Measurements from ENCODE around the gene TRAF7. TPM values are rescaled to one million over a fixed set of nuclear protein-coding genes. Genes with fewer than 3 reads are reported as not detected.

TRAF7 gene
- total and polyA plus RNA-seq, 9 donors = 13.3 to 68.0 (median 45.5) TPM

DNA sequence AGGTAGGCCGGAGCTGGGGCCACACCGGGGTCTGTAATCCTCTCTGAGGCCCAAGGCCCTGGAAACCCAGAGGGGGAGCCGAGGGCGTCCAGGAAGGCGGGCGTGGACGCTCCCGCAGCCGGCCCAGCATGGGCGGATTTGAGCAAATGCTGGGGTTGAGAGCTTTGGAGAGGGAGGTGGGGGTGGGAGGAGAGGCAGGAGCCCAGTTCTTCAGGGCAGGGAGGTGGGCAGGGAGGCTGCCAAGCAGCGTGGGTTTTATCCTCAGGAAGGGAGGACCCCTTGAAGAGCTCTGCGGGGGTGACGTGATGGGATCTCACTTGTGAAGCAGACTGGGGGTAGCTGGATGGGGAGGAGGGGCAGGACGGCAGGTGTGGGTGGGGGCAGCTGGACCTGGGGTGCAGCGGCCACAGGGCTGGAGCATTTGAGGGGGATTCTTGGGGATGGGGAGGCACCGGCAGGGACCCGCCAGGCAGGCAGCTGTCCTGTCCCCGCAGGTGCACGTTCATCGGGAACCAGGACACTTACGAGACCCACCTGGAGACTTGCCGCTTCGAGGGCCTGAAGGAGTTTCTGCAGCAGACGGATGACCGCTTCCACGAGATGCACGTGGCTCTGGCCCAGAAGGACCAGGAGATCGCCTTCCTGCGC lies 17.2 kb downstream of the TRAF7 start:
- H3K4me1 ChIP-seq (ENCODE audit: insufficient read depth) = no peaks in the 10 kb centered on the region
- no peaks in the 10 kb centered on the region for H3K27me3 ChIP-seq
- intact Hi-C loops (cut with DNase I) = no loop called here
- 87 to 89% (median 87%) methylated on average over 29 of the region's 29 CpGs for WGBS, 3 donors
- H3K36me3 ChIP-seq = no peaks in the 10 kb centered on the region
- no peak overlapping the region for H3K4me3 ChIP-seq
- DNase-seq = no peak
- H3K9me3 ChIP-seq = no peaks in the 10 kb centered on the region
- H3K27ac ChIP-seq = no peak overlapping the region
- no peak for TF ChIP-seq EP300 (IDR thresholded peaks at IDR 0.05)
- TF ChIP-seq, protein P1, sequence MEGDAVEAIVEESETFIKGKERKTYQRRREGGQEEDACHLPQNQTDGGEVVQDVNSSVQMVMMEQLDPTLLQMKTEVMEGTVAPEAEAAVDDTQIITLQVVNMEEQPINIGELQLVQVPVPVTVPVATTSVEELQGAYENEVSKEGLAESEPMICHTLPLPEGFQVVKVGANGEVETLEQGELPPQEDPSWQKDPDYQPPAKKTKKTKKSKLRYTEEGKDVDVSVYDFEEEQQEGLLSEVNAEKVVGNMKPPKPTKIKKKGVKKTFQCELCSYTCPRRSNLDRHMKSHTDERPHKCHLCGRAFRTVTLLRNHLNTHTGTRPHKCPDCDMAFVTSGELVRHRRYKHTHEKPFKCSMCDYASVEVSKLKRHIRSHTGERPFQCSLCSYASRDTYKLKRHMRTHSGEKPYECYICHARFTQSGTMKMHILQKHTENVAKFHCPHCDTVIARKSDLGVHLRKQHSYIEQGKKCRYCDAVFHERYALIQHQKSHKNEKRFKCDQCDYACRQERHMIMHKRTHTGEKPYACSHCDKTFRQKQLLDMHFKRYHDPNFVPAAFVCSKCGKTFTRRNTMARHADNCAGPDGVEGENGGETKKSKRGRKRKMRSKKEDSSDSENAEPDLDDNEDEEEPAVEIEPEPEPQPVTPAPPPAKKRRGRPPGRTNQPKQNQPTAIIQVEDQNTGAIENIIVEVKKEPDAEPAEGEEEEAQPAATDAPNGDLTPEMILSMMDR (IDR thresholded peaks at IDR 0.05) = no peak
- no peak for TF ChIP-seq POLR2A (IDR thresholded peaks at IDR 0.05)

DNA sequence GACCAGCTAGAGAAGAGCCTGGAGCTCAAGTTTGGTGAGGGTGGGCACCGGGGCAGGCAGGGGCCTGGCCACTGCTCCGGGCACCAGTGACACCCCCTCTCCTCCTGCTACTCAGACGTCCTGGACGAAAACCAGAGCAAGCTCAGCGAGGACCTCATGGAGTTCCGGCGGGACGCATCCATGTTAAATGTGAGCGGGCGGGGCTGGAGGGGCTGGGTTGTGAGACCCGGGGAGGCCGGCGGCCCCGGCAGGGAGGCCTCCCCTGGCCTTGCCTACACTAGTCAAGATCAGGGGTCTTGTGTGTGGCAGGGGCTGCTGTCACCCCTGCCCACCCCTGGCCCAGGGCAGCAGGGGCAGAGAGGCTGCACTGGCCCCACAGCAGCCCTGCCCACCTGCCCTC lies 17.8 kb downstream of the TRAF7 start:
- TF ChIP-seq EP300 (IDR thresholded peaks at IDR 0.05) (no peak), POLR2A (IDR thresholded peaks at IDR 0.05) (no peak)
- TF ChIP-seq, protein P1 (IDR thresholded peaks at IDR 0.05) = no peak
- Histone ChIP-seq H3K4me1 (ENCODE audit: insufficient read depth) (no peaks in the 10 kb centered on the region), H3K27me3 (no peaks in the 10 kb centered on the region), H3K9me3 (no peaks in the 10 kb centered on the region), H3K4me3 (no peak overlapping the region), H3K36me3 (no peaks in the 10 kb centered on the region), H3K27ac (no peak overlapping the region)
- intact Hi-C loops (cut with DNase I) = no loop called here
- DNase-seq = no peak
- WGBS, 3 donors = 87 to 92% (median 89%) methylated on average over 14 of the region's 14 CpGs

DNA sequence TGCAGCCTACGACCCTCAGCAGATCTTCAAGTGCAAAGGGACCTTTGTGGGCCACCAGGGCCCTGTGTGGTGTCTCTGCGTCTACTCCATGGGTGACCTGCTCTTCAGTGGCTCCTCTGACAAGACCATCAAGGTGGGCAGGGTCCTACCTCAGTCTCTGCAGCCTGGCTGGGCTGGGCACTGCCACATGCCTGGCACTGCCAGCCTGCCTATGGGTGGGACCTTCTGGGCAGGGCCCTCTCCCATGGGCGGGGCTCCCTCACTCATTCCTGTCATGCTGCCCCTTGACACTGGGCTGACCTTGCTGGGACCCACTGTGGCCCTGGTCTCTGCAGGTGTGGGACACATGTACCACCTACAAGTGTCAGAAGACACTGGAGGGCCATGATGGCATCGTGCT lies 18.3 kb downstream of the TRAF7 start:
- Histone ChIP-seq H3K9me3 (no peaks in the 10 kb centered on the region), H3K27me3 (no peaks in the 10 kb centered on the region), H3K4me1 (ENCODE audit: insufficient read depth) (no peaks in the 10 kb centered on the region), H3K36me3 (no peaks in the 10 kb centered on the region), H3K4me3 (no peak overlapping the region), H3K27ac (no peak overlapping the region)
- 89 to 92% (median 89%) methylated on average over 4 of the region's 4 CpGs for WGBS, 3 donors
- TF ChIP-seq POLR2A (IDR thresholded peaks at IDR 0.05) (no peak), EP300 (IDR thresholded peaks at IDR 0.05) (no peak)
- TF ChIP-seq, protein P1 (IDR thresholded peaks at IDR 0.05) = no peak
- intact Hi-C loops (cut with DNase I) = no loop called here
- no peak for DNase-seq

DNA sequence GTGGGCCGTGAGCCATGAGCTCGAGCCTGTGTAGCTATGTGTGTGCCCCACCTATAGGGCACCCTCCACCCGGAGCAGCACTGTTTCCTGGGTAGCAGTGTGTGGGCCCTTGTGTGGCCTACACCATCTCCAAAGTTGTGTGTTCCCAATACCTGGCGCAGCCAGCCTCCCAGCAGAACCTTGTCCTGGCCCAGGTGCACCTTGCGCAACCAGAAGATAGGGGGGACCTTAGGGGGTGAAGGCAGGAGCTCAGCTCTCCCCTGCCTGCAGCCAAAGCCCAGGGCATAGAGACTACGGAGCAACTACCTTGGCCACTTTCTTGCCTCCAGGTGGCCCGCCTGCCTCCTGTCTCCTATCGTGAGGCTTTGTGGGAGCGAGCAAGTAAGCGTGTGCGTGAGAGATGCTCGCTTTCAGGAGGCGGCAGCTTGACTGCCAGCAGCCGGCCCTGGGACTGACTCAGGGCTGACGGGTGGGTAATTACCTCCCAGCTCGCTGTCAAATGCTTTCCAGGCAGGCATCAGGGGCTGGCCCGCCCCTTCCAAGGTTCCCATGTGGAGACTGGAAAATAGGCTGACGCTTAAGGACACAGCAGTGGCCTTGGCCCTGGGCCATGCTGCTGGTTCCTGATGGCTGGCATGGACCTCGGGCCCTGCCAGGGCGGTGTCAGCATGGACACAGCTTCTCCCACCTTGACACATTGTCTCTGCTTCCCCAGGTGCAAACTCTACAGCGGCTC lies 19.0 kb downstream of the TRAF7 start:
- Histone ChIP-seq H3K4me3 (no peak overlapping the region), H3K36me3 (no peaks in the 10 kb centered on the region), H3K27me3 (no peaks in the 10 kb centered on the region), H3K9me3 (no peaks in the 10 kb centered on the region), H3K27ac (no peak overlapping the region), H3K4me1 (ENCODE audit: insufficient read depth) (no peaks in the 10 kb centered on the region)
- DNase-seq = no peak
- 88% methylated on average over 19 to 21 of the region's 21 CpGs for WGBS, 3 donors
- TF ChIP-seq EP300 (IDR thresholded peaks at IDR 0.05) = no peak
- no peak for TF ChIP-seq POLR2A (IDR thresholded peaks at IDR 0.05)
- TF ChIP-seq, protein P1 (IDR thresholded peaks at IDR 0.05) = no peak
- intact Hi-C loops (cut with DNase I) = no loop called here

Data from ovary (tissue), 9 donors.